CD4-positive, CD25-positive, alpha-beta regulatory T cell (primary cell): Measurements from ENCODE around the gene KBTBD6. TPM values are rescaled to one million over a fixed set of nuclear protein-coding genes. Genes with fewer than 3 reads are reported as not detected.

ENCODE experiments used
- polyA plus RNA-seq, 4 donors: library from polyadenylated mRNA; unstranded; fragments of 300-500 nt; fragmentation: Illumina TruSeq; gene quantifications; one replicate each; pipeline ENCODE4 v1.2.3, GENCODE V29; 2021
- total RNA-seq: library from RNA; stranded (reverse); gene quantifications from one replicate; pipeline ENCODE4 v1.2.3, GENCODE V29; 2022

KBTBD6 gene
- total and polyA plus RNA-seq, 5 donors from 2014 or later = 1.8 to 4.1 (median 3.8) TPM

Other genes starting within 250 kb of the KBTBD6 start
- gene ELF1, start 113.5 kb downstream of the KBTBD6 start, total RNA-seq = 285 TPM
- 100 to 1,000 TPM; 122 to 178 (median 141) TPM for gene ELF1, start 113.5 kb downstream of the KBTBD6 start, polyA plus RNA-seq
- 5.6 TPM for gene WBP4, start 71.3 kb downstream of the KBTBD6 start, total RNA-seq
- 1 to 10 TPM; 3.0 to 3.8 (median 3.4) TPM for gene WBP4, start 71.3 kb downstream of the KBTBD6 start, polyA plus RNA-seq
- gene KBTBD7, start 61.8 kb upstream of the KBTBD6 start, total RNA-seq = 2.3 TPM
- gene KBTBD7, start 61.8 kb upstream of the KBTBD6 start, polyA plus RNA-seq = 1 to 10 TPM; 4.7 to 9.9 (median 6.1) TPM
- gene MTRF1, start 130.8 kb upstream of the KBTBD6 start, total RNA-seq = 22.2 TPM
- 10 to 100 TPM in 3 of 4 donors, 1 to 10 TPM in 1; 7.3 to 14.2 (median 12.3) TPM for gene MTRF1, start 130.8 kb upstream of the KBTBD6 start, polyA plus RNA-seq
- gene NAA16, start 178.5 kb upstream of the KBTBD6 start, total RNA-seq = 65.8 TPM
- 10 to 100 TPM in 3 of 4 donors, 1 to 10 TPM in 1; 9.4 to 16.1 (median 14.7) TPM for gene NAA16, start 178.5 kb upstream of the KBTBD6 start, polyA plus RNA-seq